Neural progenitor cell (in vitro differentiated cells): Measurements from ENCODE around the gene HNRNPA2B1. TPM values are rescaled to one million over a fixed set of nuclear protein-coding genes. Genes with fewer than 3 reads are reported as not detected.
"Not testable (repeated sequence)": the region's sequence is repeated elsewhere in the genome, so short reads cannot be mapped to it uniquely, and the experiment has no call there.

ENCODE experiments used
- DNase-seq: peaks from one replicate; pipeline ENCODE4 v3.0.0-alpha.2; 2016; ENCODE audit warnings: low spot score
- H2AFZ ChIP-seq: fragments of 200-600 bp; sonication (generic); replicated peaks from 2 replicates; pipeline ENCODE4 v1.6.1; 2016; ENCODE audit warnings: antibody characterized with exemption
- H3F3A ChIP-seq: fragments of 200-600 bp; sonication (generic); 2 replicates; pipeline ENCODE4 v1.6.1; 2016; ENCODE audit warnings: antibody characterized with exemption, low read depth
- H3K27ac ChIP-seq: fragments of 200-600 bp; sonication (generic); 2 replicates; pipeline ENCODE4 v1.5.1; 2016; ENCODE audit warnings: mild to moderate bottlenecking
- H3K27me3 ChIP-seq: fragments of 200-600 bp; sonication (generic); 2 replicates; pipeline ENCODE4 v1.6.1; 2016; ENCODE audit warnings: mild to moderate bottlenecking, moderate library complexity
- H3K36me3 ChIP-seq: fragments of 200-600 bp; sonication (generic); 2 replicates; pipeline ENCODE4 v1.5.1; 2016
- H3K4me1 ChIP-seq: fragments of 200-600 bp; sonication (generic); 2 replicates; pipeline ENCODE4 v1.6.1; 2016; ENCODE audit warnings: mixed run types
- H3K4me2 ChIP-seq: fragments of 200-600 bp; sonication (generic); 2 replicates; pipeline ENCODE4 v1.6.1; 2016
- H3K4me3 ChIP-seq: fragments of 200-600 bp; sonication (generic); 2 replicates; pipeline ENCODE4 v1.5.1; 2016
- H3K79me2 ChIP-seq: fragments of 200-600 bp; sonication (generic); 2 replicates; pipeline ENCODE4 v1.6.1; 2016; ENCODE audit warnings: low read depth
- H3K9ac ChIP-seq: fragments of 200-600 bp; sonication (generic); 2 replicates; pipeline ENCODE4 v1.6.1; 2016
- H3K9me3 ChIP-seq: fragments of 200-600 bp; sonication (generic); 2 replicates; pipeline ENCODE4 v1.5.1; 2016; ENCODE audit warnings: low read depth
- H4K20me1 ChIP-seq: fragments of 200-600 bp; sonication (generic); 2 replicates; pipeline ENCODE4 v1.6.1; 2016; ENCODE audit warnings: low read depth
- H3K27ac Mint-ChIP-seq: 3 replicates; pipeline ENCODE4 v1.8.0; 2021; ENCODE audit warnings: mixed read lengths
- H3K27me3 Mint-ChIP-seq: 2 replicates; pipeline ENCODE4 v1.8.0; 2022; ENCODE audit warnings: low read depth, mild to moderate bottlenecking, inconsistent platforms, moderate library complexity, mixed read lengths; ENCODE audit not compliant: insufficient read depth
- H3K36me3 Mint-ChIP-seq: 3 replicates; pipeline ENCODE4 v1.8.0; 2021; ENCODE audit warnings: mixed read lengths
- H3K4me1 Mint-ChIP-seq: 3 replicates; pipeline ENCODE4 v1.8.0; 2021; ENCODE audit warnings: mixed read lengths
- H3K4me3 Mint-ChIP-seq: 3 replicates; pipeline ENCODE4 v1.8.0; 2021; ENCODE audit warnings: mild to moderate bottlenecking, moderate library complexity, mixed read lengths
- H3K9me3 Mint-ChIP-seq: 3 replicates; pipeline ENCODE4 v1.8.0; 2020; ENCODE audit warnings: mixed read lengths
- EZH2 ChIP-seq: fragments of 200-600 bp; sonication (generic); IDR thresholded peaks from 2 replicates; pipeline ENCODE4 v1.6.1; 2017; ENCODE audit warnings: antibody characterized with exemption, mild to moderate bottlenecking, moderate library complexity
- EZH2phosphoT487 ChIP-seq: fragments of 200-600 bp; sonication (generic); IDR thresholded peaks from 2 replicates; pipeline ENCODE4 v1.6.1; 2017; ENCODE audit warnings: antibody characterized with exemption
- total RNA-seq: library from RNA; depleted of rRNA; stranded (reverse); fragments of >200 nt; gene quantifications from 2 replicates; pipeline ENCODE4 v1.2.3, GENCODE V29; 2015; ENCODE audit warnings: low replicate concordance
- TF ChIP-seq, protein P1 (sequence below): fragments of 200-600 bp; sonication (generic); IDR thresholded peaks from 2 replicates; pipeline ENCODE4 v1.5.1; 2017; ENCODE audit warnings: antibody characterized with exemption, mild to moderate bottlenecking

Gene HNRNPA2B1
- total RNA-seq, 1 donor from 2014 or later: 601 TPM

DNA sequence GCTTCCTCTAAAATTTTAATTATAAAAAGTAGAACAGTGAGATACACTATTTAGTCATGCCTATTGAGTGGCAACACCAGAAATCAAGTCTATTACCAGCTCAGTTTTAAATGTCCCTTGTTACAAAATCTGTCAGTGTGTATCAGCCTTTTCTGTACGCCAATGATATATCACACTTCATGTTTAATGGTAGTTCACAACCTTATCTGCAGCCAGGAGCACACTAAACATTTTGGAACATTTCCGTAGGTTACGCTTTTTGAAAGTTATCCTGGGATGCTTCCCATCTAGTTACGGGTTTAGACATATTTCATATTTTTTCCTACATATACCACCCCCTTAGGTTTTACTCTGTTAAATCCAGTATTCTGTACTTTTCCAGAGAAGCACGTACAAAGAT lies 5.4 kb downstream of the HNRNPA2B1 start:
- DNase-seq: no peak
- H3K27me3 Mint-ChIP-seq: peaks cover 12% of the 10 kb centered on the region
- TF ChIP-seq EZH2 (no peak), EZH2phosphoT487 (no peak)
- TF ChIP-seq, protein P1, sequence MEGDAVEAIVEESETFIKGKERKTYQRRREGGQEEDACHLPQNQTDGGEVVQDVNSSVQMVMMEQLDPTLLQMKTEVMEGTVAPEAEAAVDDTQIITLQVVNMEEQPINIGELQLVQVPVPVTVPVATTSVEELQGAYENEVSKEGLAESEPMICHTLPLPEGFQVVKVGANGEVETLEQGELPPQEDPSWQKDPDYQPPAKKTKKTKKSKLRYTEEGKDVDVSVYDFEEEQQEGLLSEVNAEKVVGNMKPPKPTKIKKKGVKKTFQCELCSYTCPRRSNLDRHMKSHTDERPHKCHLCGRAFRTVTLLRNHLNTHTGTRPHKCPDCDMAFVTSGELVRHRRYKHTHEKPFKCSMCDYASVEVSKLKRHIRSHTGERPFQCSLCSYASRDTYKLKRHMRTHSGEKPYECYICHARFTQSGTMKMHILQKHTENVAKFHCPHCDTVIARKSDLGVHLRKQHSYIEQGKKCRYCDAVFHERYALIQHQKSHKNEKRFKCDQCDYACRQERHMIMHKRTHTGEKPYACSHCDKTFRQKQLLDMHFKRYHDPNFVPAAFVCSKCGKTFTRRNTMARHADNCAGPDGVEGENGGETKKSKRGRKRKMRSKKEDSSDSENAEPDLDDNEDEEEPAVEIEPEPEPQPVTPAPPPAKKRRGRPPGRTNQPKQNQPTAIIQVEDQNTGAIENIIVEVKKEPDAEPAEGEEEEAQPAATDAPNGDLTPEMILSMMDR: no peak
- H3K36me3 ChIP-seq: peaks cover 75% of the 10 kb centered on the region
- H3K9me3 Mint-ChIP-seq: no peaks in the 10 kb centered on the region
- H3K4me3 ChIP-seq: peak overlapping the region; percentile 91
- peak overlapping the region; percentile 96 for H3K4me2 ChIP-seq
- no peaks in the 10 kb centered on the region for H3K27me3 ChIP-seq
- H3K27ac ChIP-seq: no peak overlapping the region
- no peak overlapping the region for H3K27ac Mint-ChIP-seq
- H3K9ac ChIP-seq: no peak overlapping the region
- peaks cover 54% of the 10 kb centered on the region for H3K4me1 Mint-ChIP-seq
- peaks cover 97% of the 10 kb centered on the region for H4K20me1 ChIP-seq
- no peak overlapping the region for H2AFZ ChIP-seq
- H3K9me3 ChIP-seq: no peaks in the 10 kb centered on the region
- peaks cover 100% of the 10 kb centered on the region for H3K79me2 ChIP-seq
- H3K4me1 ChIP-seq: peaks cover 38% of the 10 kb centered on the region
- H3K4me3 Mint-ChIP-seq: no peak overlapping the region
- H3F3A ChIP-seq: peaks cover 97% of the 10 kb centered on the region
- H3K36me3 Mint-ChIP-seq: peaks cover 85% of the 10 kb centered on the region

DNA sequence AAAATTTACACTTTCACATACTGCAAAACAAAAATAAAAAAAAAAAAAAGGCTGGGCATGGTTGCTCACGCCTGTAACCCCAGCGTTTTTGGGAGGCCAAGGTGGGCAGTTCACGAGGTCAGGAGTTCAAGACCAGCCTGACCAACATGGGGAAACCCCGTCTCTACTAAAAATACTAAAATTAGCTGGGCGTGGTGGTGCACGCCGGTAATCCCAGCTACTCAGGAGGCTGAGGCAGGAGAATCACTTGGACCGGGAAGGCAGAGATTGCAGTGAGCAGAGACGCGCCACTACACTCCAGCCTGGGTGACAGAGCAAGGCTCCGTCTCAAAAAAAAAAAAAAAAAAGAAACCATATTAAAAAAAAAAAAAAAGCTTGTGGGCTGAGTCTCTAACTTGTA lies 5.8 kb downstream of the HNRNPA2B1 start:
- Histone ChIP-seq H3K4me2 (peak overlapping the region; percentile 96), H3K79me2 (peaks cover 100% of the 10 kb centered on the region), H3K36me3 (peaks cover 78% of the 10 kb centered on the region), H3F3A (peaks cover 97% of the 10 kb centered on the region), H4K20me1 (peaks cover 100% of the 10 kb centered on the region), H3K4me1 (peaks cover 38% of the 10 kb centered on the region)
- H3K27me3 ChIP-seq, H3K4me3 Mint-ChIP-seq, DNase-seq, H3K4me3 ChIP-seq, H3K9me3 ChIP-seq, H3K9me3 Mint-ChIP-seq, H3K27ac ChIP-seq, H3K27ac Mint-ChIP-seq, H2AFZ ChIP-seq, H3K9ac ChIP-seq: not testable (repeated sequence)
- Mint-ChIP-seq H3K27me3 (peaks cover 12% of the 10 kb centered on the region), H3K4me1 (peaks cover 56% of the 10 kb centered on the region), H3K36me3 (peaks cover 85% of the 10 kb centered on the region)

- no peak overlapping the region for H3K9ac ChIP-seq
- no peak for DNase-seq
- H3K36me3 Mint-ChIP-seq: peaks cover 83% of the 10 kb centered on the region
- peak overlapping the region; percentile 33 for H3K4me3 Mint-ChIP-seq
- H3F3A ChIP-seq: peaks cover 97% of the 10 kb centered on the region
- H3K79me2 ChIP-seq: peaks cover 100% of the 10 kb centered on the region
- H3K4me1 ChIP-seq: peaks cover 38% of the 10 kb centered on the region
- H3K27ac ChIP-seq: peak overlapping the region; percentile 24
- no peaks in the 10 kb centered on the region for H3K27me3 ChIP-seq
- H3K4me2 ChIP-seq: peak overlapping the region; percentile 96
- no peaks in the 10 kb centered on the region for H3K9me3 ChIP-seq
- H4K20me1 ChIP-seq: peaks cover 100% of the 10 kb centered on the region
- H3K4me3 ChIP-seq: peak overlapping the region; percentile 5
- H3K4me1 Mint-ChIP-seq: peaks cover 60% of the 10 kb centered on the region
- peaks cover 80% of the 10 kb centered on the region for H3K36me3 ChIP-seq
- H2AFZ ChIP-seq: no peak overlapping the region
- peak overlapping the region; percentile 57 for H3K27ac Mint-ChIP-seq
- no peak for TF ChIP-seq EZH2
- TF ChIP-seq, protein P1: no peak
- no peaks in the 10 kb centered on the region for H3K9me3 Mint-ChIP-seq
- H3K27me3 Mint-ChIP-seq: peaks cover 12% of the 10 kb centered on the region
These were observed 6.9 kb downstream of the HNRNPA2B1 start for GRCh38 chr7:26193432-26194207.

- TF ChIP-seq, protein P1: no peak
- no peak for TF ChIP-seq EZH2phosphoT487
- no peak for TF ChIP-seq EZH2
- H4K20me1 ChIP-seq: peaks cover 100% of the 10 kb centered on the region
- peaks cover 60% of the 10 kb centered on the region for H3K4me1 Mint-ChIP-seq
- H3K9ac ChIP-seq: no peak overlapping the region
- H3K79me2 ChIP-seq: peaks cover 93% of the 10 kb centered on the region
- peaks cover 38% of the 10 kb centered on the region for H3K4me1 ChIP-seq
- no peaks in the 10 kb centered on the region for H3K9me3 ChIP-seq
- H3K27ac ChIP-seq: no peak overlapping the region
- peak overlapping the region; percentile 20 for H3K4me2 ChIP-seq
- no peak overlapping the region for H2AFZ ChIP-seq
- no peaks in the 10 kb centered on the region for H3K9me3 Mint-ChIP-seq
- no peak for DNase-seq
- H3K27ac Mint-ChIP-seq: no peak overlapping the region
- peaks cover 98% of the 10 kb centered on the region for H3F3A ChIP-seq
- H3K4me3 Mint-ChIP-seq: peak overlapping the region; percentile 14
- H3K27me3 Mint-ChIP-seq: peaks cover 12% of the 10 kb centered on the region
- H3K27me3 ChIP-seq: no peaks in the 10 kb centered on the region
- peaks cover 74% of the 10 kb centered on the region for H3K36me3 ChIP-seq
- no peak overlapping the region for H3K4me3 ChIP-seq
- H3K36me3 Mint-ChIP-seq: peaks cover 81% of the 10 kb centered on the region
These were observed 8.0 kb downstream of the HNRNPA2B1 start for GRCh38 chr7:26192485-26193087.
